Measurements from ENCODE around the gene CLDN14. TPM values are rescaled to one million over a fixed set of nuclear protein-coding genes. Genes with fewer than 3 reads are reported as not detected.

Gene CLDN14
- total RNA-seq, 4 donors from 2014 or later, result 0.20 TPM; not detected in 3

GRCh38 chr21:36464590-36464989, 15.3 kb downstream of the CLDN14 start:
- no peak overlapping the region for H3K27ac ChIP-seq
- DNase-seq (no peak), ATAC-seq (no peak)
- H3K36me3 ChIP-seq, result no peaks in the 10 kb centered on the region
- no peak overlapping the region for H3K4me3 ChIP-seq
- H3K9me3 ChIP-seq, result no peaks in the 10 kb centered on the region
- no peak for TF ChIP-seq POLR2A (IDR thresholded peaks at IDR 0.05)
- no peak for TF ChIP-seq CTCF (IDR thresholded peaks at IDR 0.05 in 4 of 5, conservative IDR thresholded peaks at IDR 0.05 in 1 of 5)
- in situ Hi-C loops (cut with MboI; ENCODE audit: low sequenced_read_pairs in 4 of 4) (no loop called here), intact Hi-C loops (cut with DNase I; ENCODE audit: low total_unique reads) (no loop called here)
- peaks cover 9 to 15% of the 10 kb centered on the region in 2 donors for H3K4me1 ChIP-seq
- no peaks in the 10 kb centered on the region for H3K27me3 ChIP-seq

- no peaks in the 10 kb centered on the region for H3K36me3 ChIP-seq
- no peak for TF ChIP-seq POLR2A (IDR thresholded peaks at IDR 0.05)
- no peak for TF ChIP-seq CTCF (IDR thresholded peaks at IDR 0.05 in 4 of 5, conservative IDR thresholded peaks at IDR 0.05 in 1 of 5)
- intact Hi-C loops (cut with DNase I; ENCODE audit: low total_unique reads) (no loop called here), in situ Hi-C loops (cut with MboI; ENCODE audit: low sequenced_read_pairs in 4 of 4) (no loop called here)
- H3K9me3 ChIP-seq, result no peaks in the 10 kb centered on the region
- ATAC-seq (no peak), DNase-seq (no peak)
- H3K27ac ChIP-seq, result no peak overlapping the region
- H3K4me3 ChIP-seq, result no peak overlapping the region
- no peaks in the 10 kb centered on the region for H3K27me3 ChIP-seq
- peaks cover 9 to 15% of the 10 kb centered on the region in 2 donors for H3K4me1 ChIP-seq
Observed at GRCh38 chr21:36463991-36464390, 15.9 kb downstream of the CLDN14 start.

GRCh38 chr21:36463204-36463603, 16.7 kb downstream of the CLDN14 start:
- no peaks in the 10 kb centered on the region for H3K27me3 ChIP-seq
- peaks cover 9 to 15% of the 10 kb centered on the region in 2 donors for H3K4me1 ChIP-seq
- intact Hi-C loops (cut with DNase I; ENCODE audit: low total_unique reads), result no loop called here
- in situ Hi-C loops (cut with MboI; ENCODE audit: low sequenced_read_pairs in 4 of 4), result no loop called here
- no peak overlapping the region for H3K27ac ChIP-seq
- TF ChIP-seq CTCF (IDR thresholded peaks at IDR 0.05 in 4 of 5, conservative IDR thresholded peaks at IDR 0.05 in 1 of 5) (no peak), POLR2A (IDR thresholded peaks at IDR 0.05) (no peak)
- no peak overlapping the region for H3K4me3 ChIP-seq
- H3K36me3 ChIP-seq, result no peaks in the 10 kb centered on the region
- no peaks in the 10 kb centered on the region for H3K9me3 ChIP-seq
- no peak for DNase-seq
- no peak for ATAC-seq

GRCh38 chr21:36461918-36462486, 17.9 kb downstream of the CLDN14 start:
- no peak for DNase-seq
- no peaks in the 10 kb centered on the region for H3K36me3 ChIP-seq
- in situ Hi-C loops (cut with MboI; ENCODE audit: low sequenced_read_pairs in 4 of 4), result no loop called here

More at GRCh38 chr21:36461918-36462486, 17.9 kb downstream of the CLDN14 start:
- Histone ChIP-seq H3K27ac (no peak overlapping the region), H3K4me3 (no peak overlapping the region), H3K27me3 (no peaks in the 10 kb centered on the region), H3K9me3 (no peaks in the 10 kb centered on the region), H3K4me1 (peaks cover 9 to 15% of the 10 kb centered on the region in 2 donors)
- TF ChIP-seq POLR2A (IDR thresholded peaks at IDR 0.05) (no peak), CTCF (IDR thresholded peaks at IDR 0.05 in 4 of 5, conservative IDR thresholded peaks at IDR 0.05 in 1 of 5) (no peak)
- ATAC-seq, result no peak
- intact Hi-C loops (cut with DNase I; ENCODE audit: low total_unique reads), result no loop called here

Data from gastrocnemius medialis (tissue), 4 donors.